ENCODE measurements around the gene SHMT2.

The SHMT2 gene

DNA sequence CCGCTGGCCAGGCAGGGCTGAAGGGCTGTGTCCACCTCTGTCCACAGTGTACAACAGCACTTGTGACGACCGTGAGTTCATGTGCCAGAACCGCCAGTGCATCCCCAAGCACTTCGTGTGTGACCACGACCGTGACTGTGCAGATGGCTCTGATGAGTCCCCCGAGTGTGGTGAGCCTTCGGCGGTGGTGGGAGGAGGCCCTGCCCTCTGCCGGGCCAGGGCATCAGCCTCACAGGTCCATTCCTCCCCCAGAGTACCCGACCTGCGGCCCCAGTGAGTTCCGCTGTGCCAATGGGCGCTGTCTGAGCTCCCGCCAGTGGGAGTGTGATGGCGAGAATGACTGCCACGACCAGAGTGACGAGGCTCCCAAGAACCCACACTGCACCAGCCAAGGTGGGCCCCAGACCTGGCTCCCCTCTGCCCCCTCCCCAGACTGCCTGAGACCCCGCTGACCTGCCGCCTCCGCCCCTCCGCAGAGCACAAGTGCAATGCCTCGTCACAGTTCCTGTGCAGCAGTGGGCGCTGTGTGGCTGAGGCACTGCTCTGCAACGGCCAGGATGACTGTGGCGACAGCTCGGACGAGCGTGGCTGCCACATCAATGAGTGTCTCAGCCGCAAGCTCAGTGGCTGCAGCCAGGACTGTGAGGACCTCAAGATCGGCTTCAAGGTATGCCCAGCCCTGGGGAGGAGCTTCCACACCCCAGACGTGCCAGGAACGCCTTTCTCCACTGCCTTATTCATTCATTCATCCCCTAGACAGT lies 33.7 kb upstream of the SHMT2 start:
- TF ChIP-seq CTCF (IDR thresholded peaks at IDR 0.05; ENCODE audit: borderline replicate concordance, control extremely low read depth, extremely low read depth, insufficient read depth, missing control alignments) = no peak
- DNase-seq (ENCODE audit: low spot score) = no peak
- in situ Hi-C loops (cut with MboI; ENCODE audit: low sequenced_read_pairs, unreplicated experiment) = no loop called here

DNA sequence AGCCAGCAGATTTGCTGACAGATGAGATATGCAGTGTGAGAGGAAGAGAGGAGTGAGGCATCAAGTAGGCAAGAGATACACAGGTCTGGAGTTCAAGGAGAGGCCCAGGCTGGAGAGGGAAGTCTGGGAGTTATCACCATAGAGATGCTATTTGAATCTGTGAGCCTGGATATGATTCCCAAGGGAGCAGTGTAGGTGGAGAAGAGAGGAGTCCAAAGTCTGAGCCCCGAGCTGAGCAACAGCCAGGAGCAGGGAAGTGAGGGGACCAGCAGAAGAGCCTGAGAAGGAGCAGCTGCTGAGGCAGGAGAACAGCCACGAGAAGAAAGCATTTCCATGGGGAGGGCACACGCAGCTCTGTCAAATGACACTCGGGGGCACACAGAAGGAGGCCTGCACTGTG lies 33.1 kb upstream of the SHMT2 start:
- TF ChIP-seq CTCF (IDR thresholded peaks at IDR 0.05; ENCODE audit: borderline replicate concordance, control extremely low read depth, extremely low read depth, insufficient read depth, missing control alignments) = no peak
- no peak for DNase-seq (ENCODE audit: low spot score)
- in situ Hi-C loops (cut with MboI; ENCODE audit: low sequenced_read_pairs, unreplicated experiment) = no loop called here

- TF ChIP-seq CTCF (IDR thresholded peaks at IDR 0.05; ENCODE audit: borderline replicate concordance, control extremely low read depth, extremely low read depth, insufficient read depth, missing control alignments) = no peak
- in situ Hi-C loops (cut with MboI; ENCODE audit: low sequenced_read_pairs, unreplicated experiment) = no loop called here
- DNase-seq (ENCODE audit: low spot score) = no peak
These were observed 32.6 kb upstream of the SHMT2 start for GRCh38 chr12:57196956-57197355.

DNA sequence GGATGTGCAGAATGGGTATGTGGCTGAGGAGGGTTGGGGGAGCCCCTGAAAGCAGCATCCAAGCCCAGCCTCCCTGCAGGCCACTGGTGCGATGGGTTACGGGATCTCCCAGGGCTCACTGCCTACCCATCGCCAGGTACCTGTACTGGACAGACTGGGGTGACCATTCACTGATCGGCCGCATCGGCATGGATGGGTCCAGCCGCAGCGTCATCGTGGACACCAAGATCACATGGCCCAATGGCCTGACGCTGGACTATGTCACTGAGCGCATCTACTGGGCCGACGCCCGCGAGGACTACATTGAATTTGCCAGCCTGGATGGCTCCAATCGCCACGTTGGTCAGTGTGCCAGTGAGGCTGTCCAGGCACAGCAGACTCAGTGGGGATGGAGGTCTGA lies 31.2 kb upstream of the SHMT2 start:
- no peak for TF ChIP-seq CTCF (IDR thresholded peaks at IDR 0.05; ENCODE audit: borderline replicate concordance, control extremely low read depth, extremely low read depth, insufficient read depth, missing control alignments)
- in situ Hi-C loops (cut with MboI; ENCODE audit: low sequenced_read_pairs, unreplicated experiment) = no loop called here
- DNase-seq (ENCODE audit: low spot score) = no peak

DNA sequence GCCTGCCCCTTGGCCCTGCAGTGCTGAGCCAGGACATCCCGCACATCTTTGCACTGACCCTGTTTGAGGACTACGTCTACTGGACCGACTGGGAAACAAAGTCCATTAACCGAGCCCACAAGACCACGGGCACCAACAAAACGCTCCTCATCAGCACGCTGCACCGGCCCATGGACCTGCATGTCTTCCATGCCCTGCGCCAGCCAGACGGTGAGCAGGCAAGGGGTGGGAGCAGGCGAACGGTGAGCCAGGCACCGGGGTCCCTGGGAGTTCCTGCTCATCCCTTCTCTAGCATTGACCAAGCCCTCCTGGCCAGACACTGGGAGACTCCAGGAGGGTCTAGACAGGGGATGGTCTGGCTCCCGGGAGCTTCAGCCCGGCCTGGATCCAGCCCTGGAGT lies 30.3 kb upstream of the SHMT2 start:
- in situ Hi-C loops (cut with MboI; ENCODE audit: low sequenced_read_pairs, unreplicated experiment) = no loop called here
- TF ChIP-seq CTCF (IDR thresholded peaks at IDR 0.05; ENCODE audit: borderline replicate concordance, control extremely low read depth, extremely low read depth, insufficient read depth, missing control alignments) = no peak
- no peak for DNase-seq (ENCODE audit: low spot score)

DNA sequence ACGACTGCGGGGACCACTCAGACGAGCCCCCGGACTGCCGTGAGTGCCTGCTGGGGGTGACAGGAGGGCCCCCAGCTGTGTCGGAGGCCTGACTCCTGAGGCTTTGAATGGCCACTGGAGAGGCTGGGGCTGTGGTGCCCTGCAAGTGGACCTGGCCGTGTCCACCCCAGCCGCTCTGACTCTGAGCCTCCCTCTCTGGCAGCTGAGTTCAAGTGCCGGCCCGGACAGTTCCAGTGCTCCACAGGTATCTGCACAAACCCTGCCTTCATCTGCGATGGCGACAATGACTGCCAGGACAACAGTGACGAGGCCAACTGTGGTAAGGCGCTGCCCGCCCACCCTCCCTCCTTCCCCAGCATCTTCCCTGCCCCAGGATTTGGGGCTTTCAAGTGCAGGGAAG lies 29.0 kb upstream of the SHMT2 start:
- no peak for TF ChIP-seq CTCF (IDR thresholded peaks at IDR 0.05; ENCODE audit: borderline replicate concordance, control extremely low read depth, extremely low read depth, insufficient read depth, missing control alignments)
- in situ Hi-C loops (cut with MboI; ENCODE audit: low sequenced_read_pairs, unreplicated experiment) = no loop called here
- DNase-seq (ENCODE audit: low spot score) = no peak

Measured in GM13976 (cell line).